OCI-LY1 (cell line): ENCODE data around the gene CD2.

Source experiments
- CTCF ChIP-seq: fragments of 200-600 bp; sonication (generic), shearing (Covaris generic); IDR thresholded peaks from 2 replicates; pipeline ENCODE4 v1.5.1; 2017; ENCODE audit warnings: mild to moderate bottlenecking, antibody characterized with exemption, low read length, moderate library complexity, mixed read lengths
- EZH2 ChIP-seq: fragments of 200-600 bp; sonication (generic), shearing (Covaris generic); IDR thresholded peaks from 2 replicates; pipeline ENCODE4 v1.8.0; 2017; ENCODE audit warnings: borderline replicate concordance, mixed run types, mild to moderate bottlenecking, antibody characterized with exemption, low read length, moderate library complexity, mixed read lengths

GRCh38 chr1:116741836-116742565 is 12.2 kb upstream of the CD2 start:
- TF ChIP-seq CTCF = no peak
- no peak for TF ChIP-seq EZH2
